RWPE1 (cell line): ENCODE data around the gene ARMH4.
A peak's percentile ranks its signal among the peaks of the same experiment; 100 is the strongest.

Experiments
- CTCF ChIA-PET: fragments of 350-600 bp; sonication (Branson Sonifier 250); formaldehyde crosslinking; extraction: SDS; loops from one replicate; lab custom pipeline; 2021; lab: Yijun Ruan, JAX
- POLR2A ChIA-PET: fragments of 400-600 bp; formaldehyde crosslinking; extraction: SDS; loops from one replicate; lab custom pipeline; 2020; ENCODE audit warnings: antibody characterized with exemption; ENCODE audit not compliant: low non-redundant PET; lab: Yijun Ruan, JAX
- DNase-seq: peaks from one replicate; pipeline ENCODE4 v3.0.0; 2012; ENCODE audit warnings: low spot score
- H3K27ac ChIP-seq: fragments of 450-650 bp; 2 replicates; pipeline ENCODE4 v1.5.1; 2017
- TF ChIP-seq, protein P1 (sequence below): fragments of 450-650 bp; conservative IDR thresholded peaks from 2 replicates; pipeline ENCODE4 v1.5.1; 2017; ENCODE audit warnings: low read depth, mild to moderate bottlenecking

The ARMH4 gene

GRCh38 chr14:58107041-58107440, 45.0 kb downstream of the ARMH4 start:
- CTCF ChIA-PET: interaction anchor here (0.6 to 0.7 kb wide), 4 partner anchors 52 to 1000 kb away, joined by 3 to 7 read pairs (median 4); no protein-coding TSS in a partner anchor
- POLR2A ChIA-PET: no interaction called here
- TF ChIP-seq, protein P1, sequence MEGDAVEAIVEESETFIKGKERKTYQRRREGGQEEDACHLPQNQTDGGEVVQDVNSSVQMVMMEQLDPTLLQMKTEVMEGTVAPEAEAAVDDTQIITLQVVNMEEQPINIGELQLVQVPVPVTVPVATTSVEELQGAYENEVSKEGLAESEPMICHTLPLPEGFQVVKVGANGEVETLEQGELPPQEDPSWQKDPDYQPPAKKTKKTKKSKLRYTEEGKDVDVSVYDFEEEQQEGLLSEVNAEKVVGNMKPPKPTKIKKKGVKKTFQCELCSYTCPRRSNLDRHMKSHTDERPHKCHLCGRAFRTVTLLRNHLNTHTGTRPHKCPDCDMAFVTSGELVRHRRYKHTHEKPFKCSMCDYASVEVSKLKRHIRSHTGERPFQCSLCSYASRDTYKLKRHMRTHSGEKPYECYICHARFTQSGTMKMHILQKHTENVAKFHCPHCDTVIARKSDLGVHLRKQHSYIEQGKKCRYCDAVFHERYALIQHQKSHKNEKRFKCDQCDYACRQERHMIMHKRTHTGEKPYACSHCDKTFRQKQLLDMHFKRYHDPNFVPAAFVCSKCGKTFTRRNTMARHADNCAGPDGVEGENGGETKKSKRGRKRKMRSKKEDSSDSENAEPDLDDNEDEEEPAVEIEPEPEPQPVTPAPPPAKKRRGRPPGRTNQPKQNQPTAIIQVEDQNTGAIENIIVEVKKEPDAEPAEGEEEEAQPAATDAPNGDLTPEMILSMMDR: no peak
- no peak for DNase-seq
- no peak overlapping the region for H3K27ac ChIP-seq

DNA sequence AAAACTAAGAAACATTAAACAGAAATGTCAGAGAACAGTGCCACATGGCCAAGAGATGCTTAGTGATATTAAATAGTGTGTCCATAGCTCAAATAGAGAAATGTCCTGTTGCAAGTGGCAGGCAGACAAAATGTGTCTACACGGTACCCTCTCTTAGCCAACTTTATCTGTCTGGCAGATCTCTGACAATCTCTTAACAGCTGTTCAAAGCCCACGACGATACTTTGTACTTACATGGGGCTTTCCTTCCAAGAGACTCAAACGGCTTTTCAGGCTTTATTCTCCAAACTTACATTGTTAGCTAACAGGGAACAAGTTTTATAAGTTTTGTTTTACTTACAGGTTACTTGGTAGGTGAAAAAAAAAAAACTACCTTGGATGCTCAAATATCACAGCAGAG, 45.6 kb downstream of the ARMH4 start:
- no peak overlapping the region for H3K27ac ChIP-seq
- TF ChIP-seq, protein P1: no peak
- ChIA-PET CTCF (interaction anchor here (0.6 to 0.7 kb wide), 2 partner anchors 53 to 245 kb away, joined by 4 to 7 read pairs; no protein-coding TSS in a partner anchor), POLR2A (no interaction called here)
- no peak for DNase-seq

GRCh38 chr14:58104808-58105207, 47.2 kb downstream of the ARMH4 start:
- POLR2A ChIA-PET: no interaction called here
- peak; percentile 27 for DNase-seq

DNA sequence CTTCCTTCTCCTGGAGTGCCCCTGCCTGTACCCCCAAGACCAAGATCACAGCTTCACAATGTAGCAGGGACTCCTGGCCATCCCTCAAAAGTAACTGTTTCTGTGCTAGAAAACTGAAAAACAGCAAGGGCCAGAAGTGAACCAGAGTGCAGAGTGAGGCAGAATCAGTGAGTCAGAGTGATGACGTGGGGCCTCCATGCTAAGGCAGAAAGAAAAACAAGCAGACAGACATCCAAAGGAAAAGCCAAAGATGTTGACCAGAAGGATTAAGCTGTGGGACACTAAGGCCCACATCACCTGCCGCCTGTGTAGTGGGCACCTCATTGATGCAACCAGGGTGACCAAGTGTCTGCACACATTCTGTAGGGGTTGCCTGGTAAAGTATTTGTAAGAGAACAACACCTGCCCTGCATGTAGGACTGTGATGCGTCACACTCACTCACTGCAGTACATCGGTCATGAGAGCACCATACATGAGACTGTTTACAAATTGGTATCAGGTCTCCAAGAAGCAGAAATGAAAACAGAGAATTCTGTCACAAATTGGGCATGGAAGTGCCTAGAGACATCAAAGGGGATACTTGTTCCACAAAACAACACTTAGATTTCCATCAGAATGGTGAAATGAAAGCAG, 51.2 kb downstream of the ARMH4 start:
- ChIA-PET CTCF (interaction anchor here (0.5 kb wide), 2 partner anchors 1543 to 1964 kb away, joined by 3 read pairs; no protein-coding TSS in a partner anchor), POLR2A (no interaction called here)
- H3K27ac ChIP-seq: no peak overlapping the region
- no peak for DNase-seq
- TF ChIP-seq, protein P1: no peak

More at GRCh38 chr14:58104808-58105207, 47.2 kb downstream of the ARMH4 start:
- H3K27ac ChIP-seq: no peak overlapping the region
- CTCF ChIA-PET: no interaction called here
- TF ChIP-seq, protein P1: no peak

- DNase-seq: no peak
- no peak overlapping the region for H3K27ac ChIP-seq
- POLR2A ChIA-PET: no interaction called here
- CTCF ChIA-PET: no interaction called here
- TF ChIP-seq, protein P1: no peak
Observed at GRCh38 chr14:58099682-58100081, 52.3 kb downstream of the ARMH4 start.

- no peak for DNase-seq
- POLR2A ChIA-PET: no interaction called here
- CTCF ChIA-PET: no interaction called here
- TF ChIP-seq, protein P1: no peak
- H3K27ac ChIP-seq: no peak overlapping the region
Observed at GRCh38 chr14:58098507-58098906, 53.5 kb downstream of the ARMH4 start.
